IMR-90 (cell line): ENCODE data around the gene CPB1. TPM values are rescaled to one million over a fixed set of nuclear protein-coding genes. Genes with fewer than 3 reads are reported as not detected.

Experiments used
- ATAC-seq: fragments of 200-7000 bp; cut with Tn5 transposase; 2 replicates; pipeline ENCODE4 v1.9.1; 2020; ENCODE audit warnings: low read depth, mild to moderate bottlenecking, moderate library complexity
- BruUV-seq: library from RNA; stranded (reverse); fragments of 400-500 nt; replicated peaks from 2 replicates; lab custom pipeline; 2021; lab: Mats Ljungman, UMichigan
- CTCF ChIA-PET: fragments of 300-600 bp; formaldehyde crosslinking; extraction: SDS; loops from one replicate; lab custom pipeline; 2021; ENCODE audit warnings: antibody characterized with exemption; lab: Yijun Ruan, JAX
- POLR2A ChIA-PET: fragments of 300-600 bp; sonication (Branson Sonifier 250); formaldehyde crosslinking; loops from one replicate; lab custom pipeline; 2022; ENCODE audit warnings: antibody characterized with exemption; ENCODE audit not compliant: unreplicated experiment; lab: Charles Lee
- DNase-seq: peaks from one replicate; pipeline ENCODE4 v3.0.0; 2013
- H2AFZ ChIP-seq: replicated peaks from 2 replicates; pipeline ENCODE3; 2013; ENCODE audit warnings: low read length, mild to moderate bottlenecking; ENCODE audit not compliant: poor library complexity
- H2AK5ac ChIP-seq: 2 replicates; pipeline ENCODE4 v1.6.1; 2013; ENCODE audit warnings: low read depth, low read length, inconsistent platforms
- H2AK9ac ChIP-seq: replicated peaks from 2 replicates; pipeline ENCODE3; 2013; ENCODE audit warnings: mild to moderate bottlenecking, low read depth, low read length, moderate library complexity; ENCODE audit not compliant: poor library complexity
- H2BK120ac ChIP-seq: 2 replicates; pipeline ENCODE4 v1.6.1; 2013; ENCODE audit warnings: low read depth, low read length, inconsistent platforms
- H2BK15ac ChIP-seq: 3 replicates; pipeline ENCODE4 v1.6.1; 2013; ENCODE audit warnings: low read depth, low read length, inconsistent platforms
- H2BK20ac ChIP-seq: 2 replicates; pipeline ENCODE4 v1.6.1; 2013; ENCODE audit warnings: low read depth, mild to moderate bottlenecking, inconsistent platforms, low read length, moderate library complexity
- H2BK5ac ChIP-seq: 2 replicates; pipeline ENCODE4 v1.6.1; 2013; ENCODE audit warnings: mild to moderate bottlenecking, low read depth, low read length, inconsistent platforms; ENCODE audit not compliant: poor library complexity, severe bottlenecking
- H3K14ac ChIP-seq: replicated peaks from 2 replicates; pipeline ENCODE4 v1.6.1; 2013; ENCODE audit warnings: low read depth, low read length, inconsistent platforms
- H3K18ac ChIP-seq: 2 replicates; pipeline ENCODE4 v1.6.1; 2013; ENCODE audit warnings: low read depth, low read length, control low read depth
- H3K23ac ChIP-seq: 2 replicates; pipeline ENCODE4 v1.6.1; 2013; ENCODE audit warnings: low read depth, low read length, inconsistent platforms
- H3K27ac ChIP-seq: 2 replicates; pipeline ENCODE4 v1.5.1; 2013; ENCODE audit warnings: mild to moderate bottlenecking, control low read depth, low read length; ENCODE audit not compliant: insufficient read depth
- H3K27me3 ChIP-seq: 2 replicates; pipeline ENCODE4 v1.6.1; 2013; ENCODE audit warnings: low read length; ENCODE audit not compliant: control insufficient read depth, insufficient read depth
- H3K36me3 ChIP-seq: 2 replicates; pipeline ENCODE4 v1.6.1; 2013; ENCODE audit warnings: low read length, mixed read lengths; ENCODE audit not compliant: control insufficient read depth, insufficient read depth
- H3K4ac ChIP-seq: 2 replicates; pipeline ENCODE4 v1.6.1; 2013; ENCODE audit warnings: low read depth, low read length, inconsistent platforms
- H3K4me1 ChIP-seq: 2 replicates; pipeline ENCODE4 v1.6.1; 2013; ENCODE audit warnings: low read length, mixed read lengths; ENCODE audit not compliant: control insufficient read depth, insufficient read depth
- H3K4me2 ChIP-seq: 2 replicates; pipeline ENCODE4 v1.6.1; 2013; ENCODE audit warnings: low read depth, mild to moderate bottlenecking, control low read depth, low read length, moderate library complexity
- H3K4me3 ChIP-seq: 2 replicates; pipeline ENCODE4 v1.5.1; 2013; ENCODE audit warnings: low read depth, mild to moderate bottlenecking, control low read depth, low read length, moderate library complexity; ENCODE audit not compliant: insufficient read depth
- H3K56ac ChIP-seq: 2 replicates; pipeline ENCODE4 v1.6.1; 2013; ENCODE audit warnings: low read length, inconsistent platforms; ENCODE audit not compliant: insufficient read depth; ENCODE audit errors: extremely low read depth
- H3K79me1 ChIP-seq, 2 experiments: 2 replicates each; pipeline ENCODE4 v1.6.1; 2013; ENCODE audit warnings: low read length in 2 of 2, inconsistent platforms in 1 of 2, low read depth in 1 of 2
- H3K9ac ChIP-seq: 2 replicates; pipeline ENCODE4 v1.6.1; 2013; ENCODE audit warnings: low read depth, low read length, control low read depth
- H3K9me1 ChIP-seq: 2 replicates; pipeline ENCODE4 v1.6.1; 2013; ENCODE audit warnings: low read length, inconsistent platforms; ENCODE audit not compliant: insufficient read depth
- H3K9me3 ChIP-seq: 2 replicates; pipeline ENCODE4 v1.6.1; 2013; ENCODE audit warnings: low read length; ENCODE audit not compliant: control insufficient read depth, insufficient read depth
- H4K20me1 ChIP-seq: 2 replicates; pipeline ENCODE4 v1.6.1; 2013; ENCODE audit warnings: low read length, inconsistent platforms; ENCODE audit not compliant: insufficient read depth
- H4K5ac ChIP-seq: 2 replicates; pipeline ENCODE4 v1.6.1; 2013; ENCODE audit warnings: mild to moderate bottlenecking, low read depth, low read length, control low read depth
- H4K8ac ChIP-seq, 2 experiments: 2 replicates each; pipeline ENCODE4 v1.6.1; 2013; ENCODE audit warnings: low read depth in 2 of 2, low read length in 2 of 2, control low read depth in 1 of 2, inconsistent platforms in 1 of 2
- H4K91ac ChIP-seq: 2 replicates; pipeline ENCODE4 v1.6.1; 2013; ENCODE audit warnings: low read depth, low read length, inconsistent platforms; ENCODE audit not compliant: insufficient read depth
- BHLHE40 ChIP-seq: fragments of 150-350 bp; IDR thresholded peaks from 2 replicates; pipeline ENCODE4 v1.6.1; 2016; ENCODE audit warnings: mild to moderate bottlenecking, low read depth, low read length
- CEBPB ChIP-seq: IDR thresholded peaks from 2 replicates; pipeline ENCODE4 v1.6.1; 2012; ENCODE audit warnings: low read depth, low read length, improper control_type of control experiment
- CHD1 ChIP-seq: IDR thresholded peaks from 2 replicates; pipeline ENCODE4 v1.6.1; 2012; ENCODE audit warnings: low read depth, low read length, improper control_type of control experiment
- FOS ChIP-seq: fragments of 150-350 bp; IDR thresholded peaks from 2 replicates; pipeline ENCODE4 v1.6.1; 2016; ENCODE audit warnings: low read depth, low read length
- MAFK ChIP-seq: IDR thresholded peaks from 2 replicates; pipeline ENCODE4 v1.6.1; 2012; ENCODE audit warnings: low read depth, low read length, improper control_type of control experiment
- MAZ ChIP-seq: IDR thresholded peaks from 2 replicates; pipeline ENCODE4 v1.6.1; 2012; ENCODE audit warnings: low read depth, mild to moderate bottlenecking, low read length, improper control_type of control experiment, moderate library complexity, borderline replicate concordance
- MXI1 ChIP-seq: IDR thresholded peaks from 2 replicates; pipeline ENCODE4 v1.6.1; 2012; ENCODE audit warnings: low read depth, mild to moderate bottlenecking, low read length, moderate library complexity, borderline replicate concordance
- NFE2L2 ChIP-seq: fragments of 150-350 bp; IDR thresholded peaks from 2 replicates; pipeline ENCODE4 v1.6.1; 2016; ENCODE audit warnings: low read depth, mild to moderate bottlenecking, low read length
- POLR2A ChIP-seq: IDR thresholded peaks from 2 replicates; pipeline ENCODE4 v1.6.1; 2012; ENCODE audit warnings: mild to moderate bottlenecking, low read depth, low read length
- RAD21 ChIP-seq: IDR thresholded peaks from 2 replicates; pipeline ENCODE4 v1.6.1; 2012; ENCODE audit warnings: low read length, improper control_type of control experiment
- RCOR1 ChIP-seq: IDR thresholded peaks from 2 replicates; pipeline ENCODE4 v1.6.1; 2012; ENCODE audit warnings: mild to moderate bottlenecking, low read length, improper control_type of control experiment; ENCODE audit not compliant: insufficient replicate concordance
- RFX5 ChIP-seq: IDR thresholded peaks from 2 replicates; pipeline ENCODE4 v1.8.0; 2012; ENCODE audit warnings: low read depth, mild to moderate bottlenecking, low read length, moderate library complexity
- SMC3 ChIP-seq: fragments of 150-350 bp; IDR thresholded peaks from 2 replicates; pipeline ENCODE4 v1.6.1; 2016; ENCODE audit warnings: low read depth, mild to moderate bottlenecking, antibody characterized with exemption, low read length, moderate library complexity
- WGBS, 2 experiments: methylation state at CpG; one replicate each; pipeline versions ENCODE4 v1.1.5 to v1.1.7; 2013; ENCODE audit warnings: missing lambda C conversion rate in 2 of 2; ENCODE audit not compliant: insufficient read length in 1 of 2; ENCODE audit errors: extremely low coverage in 2 of 2; 5-methylcytosine and 5-hydroxymethylcytosine counted together
- dilution Hi-C: fragments of 300-500 bp; cut with HindIII; formaldehyde crosslinking; loops from one replicate; pipeline ENCODE4 v1.14.3; 2018; ENCODE audit warnings: low sequenced_read_pairs; ENCODE audit not compliant: unreplicated experiment
- in situ Hi-C: fragments of 300-500 bp; cut with MboI; formaldehyde crosslinking; loops from 3 replicates; pipeline ENCODE4 v1.14.3; 2019; ENCODE audit warnings: low sequenced_read_pairs, inconsistent platforms, mixed read lengths
- intact Hi-C: fragments of 100-400 bp; cut with micrococcal nuclease; formaldehyde crosslinking; loops from 2 replicates; pipeline ENCODE4 v1.10.0; 2022
- polyA plus RNA-seq, 3 experiments: library from polyadenylated mRNA; depleted of rRNA; stranded (reverse); fragments of >200 nt; gene quantifications; 2 replicates each; pipeline ENCODE4 v1.2.3, GENCODE V29; 2012; ENCODE audit warnings: low replicate concordance in 1 of 3
- total RNA-seq: library from RNA; depleted of rRNA; stranded (reverse); fragments of >200 nt; gene quantifications from 2 replicates; pipeline ENCODE4 v1.2.3, GENCODE V29; 2012
- TF ChIP-seq, protein P1 (sequence below): fragments of 150-350 bp; IDR thresholded peaks from 2 replicates; pipeline ENCODE4 v1.6.1; 2017; ENCODE audit warnings: mild to moderate bottlenecking, antibody characterized with exemption, low read length, low read depth
- TF ChIP-seq, protein P2 (sequence below): conservative IDR thresholded peaks from 2 replicates; pipeline ENCODE4 v1.5.1; 2012; ENCODE audit warnings: mild to moderate bottlenecking, low read depth, low read length, improper control_type of control experiment

CPB1 gene
- total and polyA plus RNA-seq, 2 of the 4 experiments (the other 2 are of a cell fraction): not detected

DNA sequence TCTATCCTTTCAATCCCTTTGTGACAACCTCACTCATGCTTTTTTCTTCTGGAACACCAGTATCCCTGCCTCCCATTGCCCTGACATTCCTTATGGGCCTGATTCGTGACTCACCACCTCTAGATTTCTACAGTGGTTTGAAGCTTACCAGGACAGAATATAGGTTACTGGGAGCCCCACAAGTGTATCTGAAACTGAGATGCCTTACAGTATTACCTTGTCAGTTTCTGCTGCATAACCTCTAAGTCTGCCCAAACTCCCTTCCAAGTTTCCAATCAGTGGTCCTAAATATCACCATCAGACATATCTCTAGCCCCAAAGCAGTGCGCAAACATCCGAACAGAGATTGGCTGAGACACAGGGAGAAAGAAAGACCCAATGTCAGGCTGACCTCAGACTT is 5.6 kb downstream of the CPB1 start:
- H3K27me3 ChIP-seq: peaks cover 2% of the 10 kb centered on the region; the same call in 1 of the 2 replicates
- no peak overlapping the region for H2AFZ ChIP-seq
- H2AK5ac ChIP-seq: no peak overlapping the region
- H3K36me3 ChIP-seq: no peaks in the 10 kb centered on the region
- H3K56ac ChIP-seq: no peak overlapping the region
- no peak overlapping the region for H2BK5ac ChIP-seq
- 86% methylated on average over 1 of the region's 3 CpGs; no CpG with 5 or more reads in 1 of the 2 experiments for WGBS, 2 experiments
- no peak overlapping the region for H2BK120ac ChIP-seq
- H4K8ac ChIP-seq: no peak overlapping the region
- no peak overlapping the region for H2AK9ac ChIP-seq
- no peak overlapping the region for H3K18ac ChIP-seq
- H3K4me2 ChIP-seq: no peak overlapping the region
- ChIA-PET POLR2A (no interaction called here), CTCF (no interaction called here)
- no peaks in the 10 kb centered on the region for H3K9me1 ChIP-seq
- H3K4me3 ChIP-seq: no peak overlapping the region
- no peaks in the 10 kb centered on the region for H3K79me1 ChIP-seq
- H3K9me3 ChIP-seq: no peaks in the 10 kb centered on the region
- H4K20me1 ChIP-seq: no peaks in the 10 kb centered on the region
- H3K23ac ChIP-seq: no peak overlapping the region
- dilution Hi-C loops: no loop called here
- DNase-seq (peak; percentile 5), ATAC-seq (no peak)
- no peak overlapping the region for H3K4ac ChIP-seq
- no peak overlapping the region for H2BK20ac ChIP-seq
- H2BK15ac ChIP-seq: no peak overlapping the region
- no peak overlapping the region for H3K14ac ChIP-seq
- TF ChIP-seq RAD21: no peak
- TF ChIP-seq, protein P1, sequence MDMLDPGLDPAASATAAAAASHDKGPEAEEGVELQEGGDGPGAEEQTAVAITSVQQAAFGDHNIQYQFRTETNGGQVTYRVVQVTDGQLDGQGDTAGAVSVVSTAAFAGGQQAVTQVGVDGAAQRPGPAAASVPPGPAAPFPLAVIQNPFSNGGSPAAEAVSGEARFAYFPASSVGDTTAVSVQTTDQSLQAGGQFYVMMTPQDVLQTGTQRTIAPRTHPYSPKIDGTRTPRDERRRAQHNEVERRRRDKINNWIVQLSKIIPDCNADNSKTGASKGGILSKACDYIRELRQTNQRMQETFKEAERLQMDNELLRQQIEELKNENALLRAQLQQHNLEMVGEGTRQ: no peak
- no peak for TF ChIP-seq FOS
- no peak for TF ChIP-seq BHLHE40
- no peak for TF ChIP-seq RCOR1
- no peak for TF ChIP-seq RFX5
- no peak for TF ChIP-seq MAZ
- TF ChIP-seq SMC3: no peak
- TF ChIP-seq, protein P2, sequence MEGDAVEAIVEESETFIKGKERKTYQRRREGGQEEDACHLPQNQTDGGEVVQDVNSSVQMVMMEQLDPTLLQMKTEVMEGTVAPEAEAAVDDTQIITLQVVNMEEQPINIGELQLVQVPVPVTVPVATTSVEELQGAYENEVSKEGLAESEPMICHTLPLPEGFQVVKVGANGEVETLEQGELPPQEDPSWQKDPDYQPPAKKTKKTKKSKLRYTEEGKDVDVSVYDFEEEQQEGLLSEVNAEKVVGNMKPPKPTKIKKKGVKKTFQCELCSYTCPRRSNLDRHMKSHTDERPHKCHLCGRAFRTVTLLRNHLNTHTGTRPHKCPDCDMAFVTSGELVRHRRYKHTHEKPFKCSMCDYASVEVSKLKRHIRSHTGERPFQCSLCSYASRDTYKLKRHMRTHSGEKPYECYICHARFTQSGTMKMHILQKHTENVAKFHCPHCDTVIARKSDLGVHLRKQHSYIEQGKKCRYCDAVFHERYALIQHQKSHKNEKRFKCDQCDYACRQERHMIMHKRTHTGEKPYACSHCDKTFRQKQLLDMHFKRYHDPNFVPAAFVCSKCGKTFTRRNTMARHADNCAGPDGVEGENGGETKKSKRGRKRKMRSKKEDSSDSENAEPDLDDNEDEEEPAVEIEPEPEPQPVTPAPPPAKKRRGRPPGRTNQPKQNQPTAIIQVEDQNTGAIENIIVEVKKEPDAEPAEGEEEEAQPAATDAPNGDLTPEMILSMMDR: no peak
- TF ChIP-seq CEBPB: no peak
- TF ChIP-seq MXI1: no peak
- no peak for TF ChIP-seq MAFK
- no peak for TF ChIP-seq NFE2L2
- TF ChIP-seq CHD1: no peak
- TF ChIP-seq POLR2A: no peak
- H3K4me1 ChIP-seq: no peaks in the 10 kb centered on the region
- no peak overlapping the region for H4K91ac ChIP-seq
- no peak overlapping the region for H3K9ac ChIP-seq
- BruUV-seq: no TSS peak
- in situ Hi-C loops: no loop called here
- no peak overlapping the region for H3K27ac ChIP-seq
- H4K5ac ChIP-seq: no peak overlapping the region
- intact Hi-C loops: loop anchor here (10.0 kb wide), 1 partner anchor 438 kb away; no protein-coding TSS in a partner anchor
